Colon (tissue), 2 donors: Measurements from ENCODE around the gene CDH4.

Experiments
- FAIRE-seq: peaks from 2 replicates; lab custom pipeline; 2012; peaks lifted over from hg19 to GRCh38; lab: Jason Lieb, UNC
- donor health status: control.
- donor health status: control.

Gene CDH4

GRCh38 chr20:61722146-61722678, 470.2 kb downstream of the CDH4 start:
- FAIRE-seq, result no peak

- FAIRE-seq, result no peak
These were observed 471.6 kb downstream of the CDH4 start for GRCh38 chr20:61723529-61724257.

GRCh38 chr20:61724376-61724775, 472.3 kb downstream of the CDH4 start:
- FAIRE-seq, result no peak

- FAIRE-seq, result no peak
These were observed 473.1 kb downstream of the CDH4 start for GRCh38 chr20:61725145-61725544.

GRCh38 chr20:61725966-61726365, 473.9 kb downstream of the CDH4 start:
- FAIRE-seq, result no peak

GRCh38 chr20:61726979-61727378, 474.9 kb downstream of the CDH4 start:
- FAIRE-seq, result no peak

- FAIRE-seq, result no peak
These were observed 475.7 kb downstream of the CDH4 start for GRCh38 chr20:61727761-61728160.

GRCh38 chr20:61728326-61728725, 476.3 kb downstream of the CDH4 start:
- FAIRE-seq, result no peak

GRCh38 chr20:61728786-61729770, 477.0 kb downstream of the CDH4 start:
- FAIRE-seq, result no peak

GRCh38 chr20:61730631-61731362, 478.7 kb downstream of the CDH4 start:
- FAIRE-seq, result no peak

GRCh38 chr20:61731363-61732181, 479.5 kb downstream of the CDH4 start:
- FAIRE-seq, result no peak

GRCh38 chr20:61732511-61733210, 480.6 kb downstream of the CDH4 start:
- no peak for FAIRE-seq

- FAIRE-seq, result no peak
These were observed 481.2 kb downstream of the CDH4 start for GRCh38 chr20:61733216-61733615.

- no peak for FAIRE-seq
These were observed 482.1 kb downstream of the CDH4 start for GRCh38 chr20:61733891-61734732.

GRCh38 chr20:61734733-61735502, 482.9 kb downstream of the CDH4 start:
- FAIRE-seq, result no peak

GRCh38 chr20:61735503-61735785, 483.4 kb downstream of the CDH4 start:
- FAIRE-seq, result no peak

GRCh38 chr20:61736001-61736635, 484.1 kb downstream of the CDH4 start:
- no peak for FAIRE-seq

- FAIRE-seq, result no peak
These were observed 484.8 kb downstream of the CDH4 start for GRCh38 chr20:61736751-61737310.
